NCI-H2196 treated with DMSO at 0.1 percent for 48 hours (cell line): ENCODE data around the gene GCLC.
A peak's percentile ranks its signal among the peaks of the same experiment; 100 is the strongest.

Experiments
- DNase-seq: peaks from one replicate; lab custom pipeline; 2025; ENCODE audit not compliant: unreplicated experiment; lab: John Stamatoyannopoulos, UW

GCLC gene

GRCh38 chr6:53527249-53527765, 17.6 kb downstream of the GCLC start:
- DNase-seq: peak; percentile 25

DNA sequence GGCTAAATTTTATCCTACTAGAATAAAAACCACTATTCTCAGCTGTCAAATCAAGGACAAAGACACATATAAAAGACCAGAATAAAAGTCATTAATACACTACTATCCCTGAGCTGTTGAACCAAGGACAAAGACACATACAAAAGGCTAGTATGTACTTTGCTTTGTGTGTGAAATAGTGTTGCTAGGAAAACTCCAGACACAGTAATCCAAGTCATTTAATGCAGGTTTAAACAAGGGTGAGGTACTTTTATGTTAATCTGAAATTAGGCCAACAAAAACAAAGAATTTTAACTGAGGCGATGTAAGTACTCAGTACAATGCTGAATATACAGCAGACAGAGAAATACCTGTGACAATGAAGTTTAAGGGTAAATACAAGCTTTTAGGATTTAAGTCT, 18.9 kb downstream of the GCLC start:
- DNase-seq: no peak

DNA sequence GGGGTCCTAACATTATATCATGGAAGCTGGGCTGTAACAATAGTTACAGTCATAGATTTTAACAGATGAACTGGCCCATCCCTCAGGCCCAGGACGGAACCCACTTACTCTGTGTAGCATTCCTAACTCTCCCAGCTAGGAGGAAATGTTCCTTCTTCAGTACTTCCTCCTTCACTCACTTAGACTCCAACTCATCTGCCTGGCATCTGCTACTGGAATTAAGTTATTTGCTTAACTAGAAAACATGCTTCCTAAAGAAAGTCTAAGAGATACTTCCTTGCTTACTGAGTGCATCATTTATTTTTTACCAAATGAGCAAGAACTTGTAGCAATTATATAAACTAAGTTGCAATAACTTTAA, 20.5 kb downstream of the GCLC start:
- DNase-seq: no peak

DNA sequence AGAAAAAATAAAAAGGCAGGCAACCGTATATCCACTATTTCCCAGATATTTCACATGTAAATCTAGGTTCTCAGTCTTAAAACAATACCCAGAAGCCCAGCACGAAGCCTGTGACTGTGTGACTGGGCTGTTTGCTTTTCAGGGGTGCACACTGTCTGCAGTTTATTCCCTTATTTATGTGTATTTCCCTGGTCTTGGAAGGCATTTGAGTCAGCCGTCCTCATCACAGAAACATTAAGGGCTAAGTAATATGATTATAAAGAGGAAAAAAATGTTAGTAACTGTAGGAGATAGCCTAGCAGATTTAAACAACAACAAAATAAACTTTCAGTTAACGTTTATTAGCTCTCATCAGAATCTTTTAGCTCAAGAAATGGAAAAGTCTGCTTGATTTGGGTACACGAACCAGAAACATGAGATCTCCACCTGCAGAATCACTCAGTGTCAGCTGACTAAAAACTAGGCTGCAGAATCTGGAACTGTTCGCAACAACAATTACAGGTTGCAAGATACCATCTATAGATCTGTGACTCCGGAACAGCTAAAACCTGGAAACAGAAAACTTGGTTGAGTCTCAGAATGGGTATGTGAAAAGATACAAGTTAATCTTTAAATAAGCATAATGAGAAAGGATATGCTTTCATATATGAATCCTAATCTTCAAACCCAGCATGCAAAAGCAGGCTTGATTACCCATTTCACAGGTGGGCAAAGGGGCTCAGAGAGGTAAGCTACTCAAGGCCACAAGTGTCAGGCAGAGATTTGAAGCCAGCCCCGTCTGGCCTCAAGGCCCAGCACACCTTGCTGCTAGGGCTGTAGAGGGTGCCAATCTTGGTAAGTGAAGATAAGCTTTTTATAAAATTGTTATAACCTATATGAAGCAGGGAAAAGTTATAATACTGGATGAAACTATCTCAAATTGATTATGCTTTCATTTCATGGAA, 21.1 kb downstream of the GCLC start:
- DNase-seq: no peak

DNA sequence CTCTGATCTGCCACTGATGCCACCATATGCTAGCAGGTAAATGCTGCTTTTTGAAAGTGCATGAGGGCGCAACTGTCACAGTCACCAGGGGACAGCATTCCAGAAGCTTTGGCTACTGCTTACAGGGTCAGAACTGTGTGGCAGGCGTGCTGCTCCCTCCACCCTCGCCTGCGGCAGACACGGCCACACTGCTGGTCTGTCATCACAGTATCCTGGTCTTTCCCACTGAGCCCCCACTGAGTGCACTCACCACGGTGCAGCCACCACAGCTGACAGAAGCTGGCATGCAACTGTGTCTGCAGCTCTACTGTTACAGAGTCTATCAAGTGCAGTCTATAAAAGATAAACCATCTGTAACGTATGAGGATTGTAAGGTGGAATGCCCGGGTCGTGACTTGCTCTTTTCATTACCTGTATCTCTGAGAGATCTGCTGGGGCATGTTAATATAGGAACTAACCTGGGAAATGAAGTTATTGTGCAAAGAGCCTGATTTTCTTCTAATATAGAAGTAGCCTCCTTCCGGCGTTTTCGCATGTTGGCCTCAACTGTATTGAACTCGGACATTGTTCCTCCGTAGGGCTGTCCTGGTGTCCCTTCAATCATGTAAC, 24.5 kb downstream of the GCLC start:
- no peak for DNase-seq

DNA sequence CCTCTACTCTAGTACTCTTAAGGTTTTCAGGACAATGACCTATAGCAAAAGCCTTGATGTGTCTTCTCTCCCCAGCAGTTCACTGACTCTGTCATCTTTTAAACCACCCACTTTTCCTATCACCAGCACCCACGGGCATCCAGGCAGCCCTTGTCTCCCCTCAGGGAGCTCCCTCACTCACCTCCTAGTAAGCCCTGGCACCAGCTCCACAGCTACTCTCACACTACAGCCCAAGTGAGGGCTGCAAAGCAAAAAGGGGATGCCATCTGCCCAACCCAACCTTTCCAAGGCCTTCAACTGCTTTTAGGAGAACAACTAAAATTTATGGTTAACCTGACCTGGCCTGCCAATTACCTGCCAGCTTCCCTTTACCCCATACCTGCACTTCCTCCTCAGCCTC, 26.0 kb downstream of the GCLC start:
- DNase-seq: no peak

- DNase-seq: no peak
Measured at GRCh38 chr6:53517021-53517420, 27.9 kb downstream of the GCLC start.

GRCh38 chr6:53514677-53515076, 30.2 kb downstream of the GCLC start:
- no peak for DNase-seq

DNA sequence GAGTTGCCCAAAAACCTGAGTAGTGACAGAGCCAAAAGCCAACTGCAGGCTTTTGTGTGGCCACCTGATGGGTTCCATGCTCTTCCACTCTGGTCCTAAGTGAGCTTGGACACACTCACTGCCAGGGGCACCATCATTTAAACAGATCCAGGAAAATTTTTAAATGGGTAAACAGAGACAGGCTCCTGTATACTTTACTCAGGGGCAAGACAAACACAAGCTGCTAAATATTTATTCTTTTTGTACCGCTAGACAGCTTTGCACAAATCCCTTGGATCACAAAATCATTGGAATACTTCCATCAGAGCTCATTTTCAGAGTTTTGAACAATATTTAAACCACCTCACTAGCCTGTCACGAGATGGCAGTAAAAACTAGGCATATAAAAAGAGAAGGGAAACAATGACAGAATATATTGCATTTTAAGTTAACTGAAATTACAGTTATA, 31.4 kb downstream of the GCLC start:
- no peak for DNase-seq

GRCh38 chr6:53513056-53513455, 31.8 kb downstream of the GCLC start:
- no peak for DNase-seq

DNA sequence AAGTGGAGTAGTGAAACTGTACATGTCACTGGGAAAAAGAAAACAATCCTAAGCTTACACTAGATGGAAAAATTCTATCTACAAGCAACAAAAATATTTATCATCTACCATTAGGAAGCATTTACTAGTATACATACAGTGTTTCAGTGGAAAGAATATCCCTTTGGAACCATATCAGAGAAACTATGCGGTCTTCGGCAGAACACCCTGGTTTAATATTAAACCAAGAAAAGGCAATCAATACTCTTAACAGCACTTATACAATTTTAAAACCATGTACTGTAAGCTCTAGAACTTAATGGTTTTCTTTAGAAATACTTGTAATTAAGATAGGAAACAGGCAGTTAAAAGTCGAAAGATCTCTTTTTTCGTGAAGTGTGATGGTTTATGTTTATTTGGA, 32.3 kb downstream of the GCLC start:
- DNase-seq: no peak

GRCh38 chr6:53510746-53511145, 34.2 kb downstream of the GCLC start:
- no peak for DNase-seq

- DNase-seq: no peak
Measured at GRCh38 chr6:53506872-53507271, 38.0 kb downstream of the GCLC start.

DNA sequence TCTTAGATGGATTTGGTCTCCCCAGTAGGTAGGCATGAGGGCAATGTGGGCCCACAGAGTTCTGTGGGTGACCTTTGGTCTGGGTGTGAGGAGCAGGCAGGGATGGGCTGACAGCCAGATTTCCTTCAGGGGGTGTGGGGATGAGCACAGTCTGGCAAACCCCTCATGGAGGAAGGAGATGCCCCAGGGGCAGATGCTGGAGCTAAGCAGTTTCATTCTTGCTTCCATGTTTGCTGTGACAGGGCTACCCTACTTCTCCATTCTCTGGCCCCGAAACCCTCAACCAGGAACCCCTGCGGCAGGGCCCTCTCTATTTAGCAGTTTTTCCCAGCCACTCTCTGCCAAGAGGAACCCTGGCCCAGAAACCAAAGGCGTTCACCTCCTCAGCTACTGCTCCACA, 40.4 kb downstream of the GCLC start:
- DNase-seq: no peak

GRCh38 chr6:53503060-53503459, 41.8 kb downstream of the GCLC start:
- no peak for DNase-seq

DNA sequence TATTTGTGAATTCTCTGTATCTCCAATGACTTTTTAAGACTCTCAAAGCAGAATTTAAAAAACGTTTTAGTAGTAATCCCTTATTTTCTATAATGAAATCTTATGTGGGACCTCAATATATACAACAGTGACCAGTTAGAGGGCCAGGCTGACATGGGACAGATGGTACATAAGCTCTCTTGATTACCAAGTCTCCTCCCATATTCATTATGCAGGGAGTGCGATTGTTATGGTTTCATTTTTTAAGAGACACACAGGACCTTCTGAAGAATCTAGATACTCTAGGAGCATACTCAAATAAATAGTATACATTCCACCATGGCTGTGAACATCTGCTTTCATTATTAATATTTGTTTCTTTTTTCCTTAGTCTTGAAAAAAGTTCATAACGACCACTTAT, 43.5 kb downstream of the GCLC start:
- DNase-seq: no peak

- DNase-seq: no peak
Measured at GRCh38 chr6:53500095-53500494, 44.8 kb downstream of the GCLC start.

DNA sequence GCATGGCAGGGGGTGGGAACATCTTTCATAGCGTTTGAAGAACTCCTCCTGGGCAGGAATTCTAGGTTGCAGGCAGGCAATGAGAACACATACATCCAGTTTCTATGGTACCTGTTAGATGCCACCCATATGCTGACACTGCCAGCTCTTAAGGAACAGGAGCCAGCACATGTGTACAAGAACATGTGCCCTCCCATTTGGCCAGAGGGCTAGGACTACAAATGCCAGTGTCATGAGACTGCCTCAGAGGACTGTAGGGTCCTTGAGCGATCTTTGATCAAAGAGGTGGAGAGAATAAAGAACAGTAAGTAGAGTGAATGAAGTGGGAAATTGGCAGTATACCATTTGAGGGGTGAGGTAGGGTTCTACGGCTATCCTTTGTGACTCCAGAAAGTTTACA, 45.8 kb downstream of the GCLC start:
- DNase-seq: no peak

- DNase-seq: no peak
Measured at GRCh38 chr6:53498649-53499048, 46.3 kb downstream of the GCLC start.

GRCh38 chr6:53497905-53498304, 47.0 kb downstream of the GCLC start:
- DNase-seq: no peak

DNA sequence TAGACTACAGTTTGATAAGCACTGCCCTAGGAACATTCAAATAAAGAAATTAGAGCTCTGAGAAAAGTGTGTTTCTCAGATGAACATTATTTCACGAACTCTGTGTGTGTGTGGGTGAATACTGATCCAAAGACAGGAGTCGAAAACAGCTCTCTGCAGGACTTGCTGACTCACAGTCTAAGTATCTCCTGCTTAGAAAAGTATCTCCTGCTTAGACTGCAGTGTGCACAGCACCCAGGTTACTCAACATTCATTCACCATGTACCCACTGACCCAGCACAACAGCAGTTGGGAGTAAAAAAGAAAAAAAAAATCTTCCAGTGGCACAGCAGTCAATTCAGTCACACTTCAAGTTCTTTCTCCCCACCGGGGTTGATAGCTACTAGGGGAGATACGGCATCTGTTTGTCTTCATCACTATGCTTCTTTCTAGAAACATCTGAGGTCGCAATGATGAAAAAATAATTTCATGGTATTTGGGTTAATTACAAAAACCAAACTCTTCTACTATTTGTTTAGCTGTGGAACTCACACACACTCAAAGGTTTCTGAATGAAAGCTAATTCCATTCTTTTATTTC, 48.0 kb downstream of the GCLC start:
- no peak for DNase-seq
